Measurements from ENCODE around the gene PCDHA7.
"Not testable (repeated sequence)": the region's sequence is repeated elsewhere in the genome, so short reads cannot be mapped to it uniquely, and the experiment has no call there.

PCDHA7 gene

DNA sequence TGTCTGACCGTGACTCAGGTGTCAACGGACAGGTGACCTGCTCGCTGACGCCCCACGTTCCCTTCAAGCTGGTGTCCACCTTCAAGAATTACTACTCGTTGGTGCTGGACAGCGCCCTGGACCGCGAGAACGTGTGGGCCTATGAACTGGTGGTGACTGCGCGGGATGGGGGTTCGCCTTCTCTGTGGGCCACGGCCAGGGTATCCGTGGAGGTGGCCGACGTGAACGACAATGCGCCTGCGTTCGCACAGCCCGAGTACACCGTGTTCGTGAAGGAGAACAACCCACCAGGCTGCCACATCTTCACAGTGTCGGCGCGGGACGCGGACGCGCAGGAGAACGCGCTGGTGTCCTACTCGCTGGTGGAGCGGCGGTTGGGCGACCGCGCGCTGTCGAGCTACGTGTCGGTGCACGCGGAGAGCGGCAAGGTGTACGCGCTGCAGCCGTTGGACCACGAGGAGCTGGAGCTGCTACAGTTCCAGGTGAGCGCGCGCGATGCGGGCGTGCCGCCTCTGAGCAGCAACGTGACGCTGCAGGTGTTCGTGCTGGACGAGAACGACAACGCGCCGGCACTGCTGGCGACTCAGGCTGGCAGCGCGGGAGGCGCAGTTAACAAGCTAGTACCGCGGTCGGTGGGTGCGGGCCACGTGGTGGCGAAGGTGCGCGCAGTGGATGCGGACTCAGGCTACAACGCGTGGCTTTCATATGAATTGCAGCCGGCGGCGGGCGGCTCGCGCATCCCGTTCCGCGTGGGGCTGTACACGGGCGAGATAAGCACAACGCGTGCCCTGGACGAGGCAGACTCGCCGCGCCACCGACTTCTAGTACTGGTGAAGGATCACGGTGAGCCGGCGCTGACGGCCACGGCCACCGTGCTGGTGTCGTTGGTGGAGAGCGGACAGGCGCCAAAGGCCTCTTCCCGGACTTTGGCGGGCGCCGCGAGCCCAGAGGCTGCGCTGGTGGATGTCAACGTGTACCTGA is 36.4 kb downstream of the PCDHA7 start:
- DNase-seq (ENCODE audit: low read depth): no peak
- TF ChIP-seq MYC (IDR thresholded peaks at IDR 0.05; ENCODE audit: low read depth, low read length): no peak
- TF ChIP-seq, protein P1, sequence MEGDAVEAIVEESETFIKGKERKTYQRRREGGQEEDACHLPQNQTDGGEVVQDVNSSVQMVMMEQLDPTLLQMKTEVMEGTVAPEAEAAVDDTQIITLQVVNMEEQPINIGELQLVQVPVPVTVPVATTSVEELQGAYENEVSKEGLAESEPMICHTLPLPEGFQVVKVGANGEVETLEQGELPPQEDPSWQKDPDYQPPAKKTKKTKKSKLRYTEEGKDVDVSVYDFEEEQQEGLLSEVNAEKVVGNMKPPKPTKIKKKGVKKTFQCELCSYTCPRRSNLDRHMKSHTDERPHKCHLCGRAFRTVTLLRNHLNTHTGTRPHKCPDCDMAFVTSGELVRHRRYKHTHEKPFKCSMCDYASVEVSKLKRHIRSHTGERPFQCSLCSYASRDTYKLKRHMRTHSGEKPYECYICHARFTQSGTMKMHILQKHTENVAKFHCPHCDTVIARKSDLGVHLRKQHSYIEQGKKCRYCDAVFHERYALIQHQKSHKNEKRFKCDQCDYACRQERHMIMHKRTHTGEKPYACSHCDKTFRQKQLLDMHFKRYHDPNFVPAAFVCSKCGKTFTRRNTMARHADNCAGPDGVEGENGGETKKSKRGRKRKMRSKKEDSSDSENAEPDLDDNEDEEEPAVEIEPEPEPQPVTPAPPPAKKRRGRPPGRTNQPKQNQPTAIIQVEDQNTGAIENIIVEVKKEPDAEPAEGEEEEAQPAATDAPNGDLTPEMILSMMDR (IDR thresholded peaks at IDR 0.05; ENCODE audit: low read depth, low read length): no peak
- TF ChIP-seq MAX (IDR thresholded peaks at IDR 0.05; ENCODE audit: low read depth, low read length): no peak
- H3K4me3 ChIP-seq (ENCODE audit: low read depth, low read length): no peak overlapping the region

DNA sequence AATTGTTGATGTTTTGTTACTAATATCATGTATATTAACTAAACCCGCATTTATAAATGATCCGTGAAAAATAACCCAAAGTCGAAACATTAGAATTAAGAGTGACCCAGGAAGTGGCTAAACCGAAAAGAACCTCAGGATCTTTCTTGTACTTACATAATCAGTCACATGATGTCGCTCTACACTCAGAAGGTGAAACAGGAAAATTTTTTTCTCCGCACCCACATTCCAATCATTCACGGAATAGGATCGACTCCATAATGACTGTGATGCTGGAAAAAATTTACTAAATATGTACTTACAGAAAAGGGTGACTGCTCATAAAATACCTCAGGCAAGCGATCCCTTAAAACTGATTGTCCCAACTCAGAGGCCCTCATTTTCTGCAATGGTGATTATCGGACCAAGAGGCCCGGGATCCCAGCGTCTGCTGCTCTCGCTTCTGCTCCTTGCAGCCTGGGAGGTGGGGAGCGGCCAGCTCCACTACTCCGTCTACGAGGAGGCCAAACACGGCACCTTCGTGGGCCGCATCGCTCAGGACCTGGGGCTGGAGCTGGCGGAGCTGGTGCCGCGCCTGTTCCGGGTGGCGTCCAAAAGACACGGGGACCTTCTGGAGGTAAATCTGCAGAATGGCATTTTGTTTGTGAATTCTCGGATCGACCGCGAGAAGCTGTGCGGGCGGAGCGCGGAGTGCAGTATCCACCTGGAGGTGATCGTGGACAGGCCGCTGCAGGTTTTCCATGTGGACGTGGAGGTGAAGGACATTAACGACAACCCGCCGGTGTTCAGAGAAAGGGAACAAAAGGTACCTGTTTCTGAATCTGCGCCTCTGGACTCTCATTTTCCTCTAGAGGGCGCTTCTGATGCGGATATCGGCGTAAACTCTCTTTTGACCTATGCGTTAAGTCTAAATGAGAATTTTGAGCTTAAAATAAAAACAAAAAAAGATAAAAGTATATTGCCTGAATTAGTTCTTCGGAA is 41.3 kb downstream of the PCDHA7 start, which contains the start of gene PCDHA12:
Gene PCDHA12, plus strand, starts transcription at position 224 of the 981 bp plus-strand sequence. Its CDS starts 165 bp downstream, at position 389.
- no peak for TF ChIP-seq MAX (IDR thresholded peaks at IDR 0.05; ENCODE audit: low read depth, low read length)
- TF ChIP-seq, protein P1 (IDR thresholded peaks at IDR 0.05; ENCODE audit: low read depth, low read length): peak; percentile 36
- no peak for DNase-seq (ENCODE audit: low read depth)
- no peak within 1 kb of the TSS for H3K4me3 ChIP-seq (ENCODE audit: low read depth, low read length)

- not testable (repeated sequence) for DNase-seq (ENCODE audit: low read depth); H3K4me3 ChIP-seq (ENCODE audit: low read depth, low read length)
These were observed 42.6 kb downstream of the PCDHA7 start for GRCh38 chr5:140876541-140877261.

- TF ChIP-seq MAX (IDR thresholded peaks at IDR 0.05; ENCODE audit: low read depth, low read length): no peak
- TF ChIP-seq MYC (IDR thresholded peaks at IDR 0.05; ENCODE audit: low read depth, low read length): no peak
- no peak for TF ChIP-seq POLR2A (IDR thresholded peaks at IDR 0.05; ENCODE audit: extremely low read depth, insufficient read length)
- TF ChIP-seq, protein P1 (IDR thresholded peaks at IDR 0.05; ENCODE audit: low read depth, low read length): no peak
- DNase-seq (ENCODE audit: low read depth): no peak
- no peak overlapping the region for H3K4me3 ChIP-seq (ENCODE audit: low read depth, low read length)
These were observed 43.2 kb downstream of the PCDHA7 start for GRCh38 chr5:140877262-140877581.

DNA sequence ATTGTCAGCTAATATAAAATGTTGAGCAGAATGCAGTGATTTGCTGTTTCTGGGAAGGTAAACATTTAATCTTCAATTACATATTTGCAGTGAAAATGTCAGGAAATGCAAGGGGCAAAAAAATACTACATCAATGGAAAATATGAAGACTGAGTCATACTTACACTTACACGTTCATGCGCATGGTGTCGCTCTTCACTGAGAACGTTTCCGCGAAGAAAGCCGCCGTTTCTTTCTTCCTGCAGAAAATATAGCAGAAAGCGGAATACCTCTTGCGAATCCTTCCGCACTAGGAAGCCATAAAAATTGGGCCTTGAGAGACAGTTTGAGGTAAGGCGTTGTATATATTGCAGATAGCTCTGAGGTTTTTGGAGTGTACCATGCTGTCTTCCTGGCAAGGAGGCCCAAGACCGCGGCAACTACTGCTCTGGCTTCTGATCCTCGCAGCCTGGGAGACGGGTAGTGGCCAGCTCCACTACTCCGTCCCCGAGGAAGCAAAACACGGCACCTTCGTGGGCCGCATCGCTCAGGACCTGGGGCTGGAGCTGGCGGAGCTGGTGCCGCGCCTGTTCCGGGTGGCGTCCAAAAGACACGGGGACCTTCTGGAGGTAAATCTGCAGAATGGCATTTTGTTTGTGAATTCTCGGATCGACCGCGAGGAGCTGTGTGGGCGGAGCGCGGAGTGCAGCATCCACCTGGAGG is 48.0 kb downstream of the PCDHA7 start, which contains the start of gene PCDHA13:
Gene PCDHA13, plus strand, starts transcription at position 236 of the 702 bp plus-strand sequence. Its CDS starts 145 bp downstream, at position 381.
- no peak for DNase-seq (ENCODE audit: low read depth)
- TF ChIP-seq, protein P1 (IDR thresholded peaks at IDR 0.05; ENCODE audit: low read depth, low read length): no peak
- TF ChIP-seq MYC (IDR thresholded peaks at IDR 0.05; ENCODE audit: low read depth, low read length): no peak
- TF ChIP-seq POLR2A (IDR thresholded peaks at IDR 0.05; ENCODE audit: extremely low read depth, insufficient read length): no peak
- TF ChIP-seq MAX (IDR thresholded peaks at IDR 0.05; ENCODE audit: low read depth, low read length): no peak

More for the DNA sequence above, 48.0 kb downstream of the PCDHA7 start, which contains the start of gene PCDHA13:
- no peak within 1 kb of the TSS for H3K4me3 ChIP-seq (ENCODE audit: low read depth, low read length)

All from NB4 (cell line).